B cell (primary cell): Measurements from ENCODE around the gene DHX38. TPM values are rescaled to one million over a fixed set of nuclear protein-coding genes. Genes with fewer than 3 reads are reported as not detected.

Source experiments
- ATAC-seq: fragments of 200-7000 bp; cut with Tn5 transposase; one replicate; pipeline ENCODE4 v1.10.0; 2021; ENCODE audit warnings: low read depth, mild to moderate bottlenecking, moderate number of reproducible peaks, moderate library complexity
- CTCF ChIA-PET: fragments of 350-600 bp; sonication (Branson Sonifier 250); formaldehyde crosslinking; loops from one replicate; lab custom pipeline; 2021; ENCODE audit warnings: antibody characterized with exemption, inconsistent platforms; lab: Charles Lee
- POLR2A ChIA-PET: fragments of 350-600 bp; sonication (Branson Sonifier 250); formaldehyde crosslinking; loops from one replicate; lab custom pipeline; 2021; ENCODE audit warnings: antibody characterized with exemption; lab: Charles Lee
- DNase-seq: peaks from one replicate; pipeline ENCODE4 v3.0.0; 2013
- H2AFZ ChIP-seq: 2 replicates; pipeline ENCODE4 v1.6.1; 2012; ENCODE audit warnings: mild to moderate bottlenecking, low read depth, low read length; ENCODE audit not compliant: insufficient read depth, poor library complexity, severe bottlenecking
- H3K27ac ChIP-seq, 2 donors: 1 replicate in 1 of 2; 2 replicates in 1 of 2; pipeline ENCODE4 v1.5.1; 2012 to 2013; ENCODE audit warnings: low read length in 2 of 2, mild to moderate bottlenecking in 2 of 2, moderate library complexity in 1 of 2
- H3K27me3 ChIP-seq, 4 experiments: fragments of 200-600 bp in 1 of 4; sonication (generic) in 1 of 4; replicated peaks in 1 of 4; 1 replicate in 2 of 4; 2 replicates in 2 of 4; pipeline versions ENCODE4 v1.6.1 to v1.7.0; 2013 to 2016; ENCODE audit warnings: low read length in 3 of 4, mild to moderate bottlenecking in 2 of 4, mixed read lengths in 1 of 4, moderate library complexity in 1 of 4; ENCODE audit not compliant: insufficient read depth in 4 of 4, control insufficient read depth in 3 of 4; ENCODE audit errors: control extremely low read depth in 1 of 4
- H3K36me3 ChIP-seq, 2 experiments: replicated peaks in 1 of 2; 1 replicate in 1 of 2; 2 replicates in 1 of 2; pipeline versions ENCODE4 v1.6.1 to v1.7.1; 2013; ENCODE audit warnings: low read length in 1 of 2; ENCODE audit not compliant: insufficient read depth in 2 of 2, control insufficient read depth in 1 of 2; ENCODE audit errors: control extremely low read depth in 1 of 2, extremely low read depth in 1 of 2
- H3K4me1 ChIP-seq, 2 donors: fragments of 200-600 bp in 1 of 2; sonication (generic) in 1 of 2; 1 replicate in 1 of 2; 2 replicates in 1 of 2; pipeline versions ENCODE4 v1.5.1 to v1.6.1; 2013 to 2017; ENCODE audit warnings: low read length in 2 of 2; ENCODE audit not compliant: control insufficient read depth in 2 of 2, insufficient read depth in 2 of 2
- H3K4me2 ChIP-seq: replicated peaks from 2 replicates; pipeline ENCODE3; 2012; ENCODE audit warnings: mild to moderate bottlenecking, low read depth, low read length; ENCODE audit not compliant: poor library complexity, severe bottlenecking
- H3K4me3 ChIP-seq, 5 experiments: fragments of 200-600 bp in 1 of 5; sonication (generic) in 1 of 5; 1 replicate in 3 of 5; 2 replicates in 2 of 5; pipeline versions ENCODE4 v1.5.1 to v1.7.0; 2011 to 2016; ENCODE audit warnings: low read length in 4 of 5, mild to moderate bottlenecking in 4 of 5, low read depth in 2 of 5, control low read depth in 1 of 5, moderate library complexity in 1 of 5; ENCODE audit not compliant: insufficient read depth in 1 of 5; ENCODE audit errors: control extremely low read depth in 1 of 5, extremely low read depth in 1 of 5
- H3K79me2 ChIP-seq: fragments of 200-600 bp; sonication (generic); one replicate; pipeline ENCODE4 v1.6.0; 2016; ENCODE audit warnings: low read length; ENCODE audit not compliant: control insufficient read depth, insufficient read depth
- H3K9ac ChIP-seq: fragments of 200-600 bp; sonication (generic); 2 replicates; pipeline ENCODE4 v1.6.1; 2017; ENCODE audit warnings: mild to moderate bottlenecking, low read length, moderate library complexity
- H3K9me3 ChIP-seq, 3 donors: one replicate each; pipeline versions ENCODE4 v1.6.1 to v1.7.1; 2013; ENCODE audit warnings: low read length in 2 of 3; ENCODE audit not compliant: control insufficient read depth in 2 of 3, insufficient read depth in 1 of 3; ENCODE audit errors: control extremely low read depth in 1 of 3
- H4K20me1 ChIP-seq: 2 replicates; pipeline ENCODE4 v1.6.0; 2012; ENCODE audit warnings: mild to moderate bottlenecking, low read length; ENCODE audit not compliant: insufficient read depth, control insufficient read depth, poor library complexity, severe bottlenecking
- H3K27ac Mint-ChIP-seq: one replicate; pipeline ENCODE4 v1.8.0; 2021; ENCODE audit warnings: mixed read lengths
- H3K27me3 Mint-ChIP-seq: one replicate; pipeline ENCODE4 v1.8.0; 2021; ENCODE audit warnings: mixed read lengths
- H3K4me1 Mint-ChIP-seq: one replicate; pipeline ENCODE4 v1.8.0; 2021; ENCODE audit warnings: mixed read lengths
- H3K4me3 Mint-ChIP-seq: one replicate; pipeline ENCODE4 v1.8.0; 2021; ENCODE audit warnings: mixed read lengths
- H3K9me3 Mint-ChIP-seq: one replicate; pipeline ENCODE4 v1.8.0; 2022; ENCODE audit warnings: mixed read lengths; ENCODE audit not compliant: insufficient read depth
- EZH2 ChIP-seq: IDR thresholded peaks from 2 replicates; pipeline ENCODE4 v1.6.1; 2012; ENCODE audit warnings: borderline replicate concordance, low read depth, mild to moderate bottlenecking, moderate library complexity, low read length; ENCODE audit not compliant: insufficient read depth, poor library complexity, severe bottlenecking
- WGBS: methylation state at CpG from one replicate; pipeline ENCODE4 v1.1.5; 2013; ENCODE audit warnings: missing lambda C conversion rate; ENCODE audit not compliant: insufficient coverage; 5-methylcytosine and 5-hydroxymethylcytosine counted together
- intact Hi-C: fragments of 100-400 bp; cut with micrococcal nuclease; formaldehyde crosslinking; loops from one replicate; pipeline ENCODE4 v1.10.0; 2022
- polyA plus RNA-seq: library from polyadenylated mRNA; depleted of rRNA; stranded (reverse); fragments of >200 nt; gene quantifications from 2 replicates; pipeline ENCODE4 v1.2.3, GENCODE V29; 2012
- total RNA-seq, 2 donors: library from RNA; stranded (reverse); fragments of 120-200 nt in 1 of 2; gene quantifications; 1 replicate in 1 of 2; 2 replicates in 1 of 2; pipeline versions ENCODE4 v1.2.3 to v1.2.4, GENCODE V29; 2013 to 2022
- TF ChIP-seq, protein P1 (sequence below): fragments of 200-600 bp; IDR thresholded peaks from one replicate; pipeline ENCODE4 v1.8.0; 2022; ENCODE audit warnings: antibody characterized with exemption, mild to moderate bottlenecking

DHX38 gene
- total and polyA plus RNA-seq, 2 donors (not counting 1 experiment from before 2014, with no cell fraction given) = 98.2 to 114 TPM

DNA sequence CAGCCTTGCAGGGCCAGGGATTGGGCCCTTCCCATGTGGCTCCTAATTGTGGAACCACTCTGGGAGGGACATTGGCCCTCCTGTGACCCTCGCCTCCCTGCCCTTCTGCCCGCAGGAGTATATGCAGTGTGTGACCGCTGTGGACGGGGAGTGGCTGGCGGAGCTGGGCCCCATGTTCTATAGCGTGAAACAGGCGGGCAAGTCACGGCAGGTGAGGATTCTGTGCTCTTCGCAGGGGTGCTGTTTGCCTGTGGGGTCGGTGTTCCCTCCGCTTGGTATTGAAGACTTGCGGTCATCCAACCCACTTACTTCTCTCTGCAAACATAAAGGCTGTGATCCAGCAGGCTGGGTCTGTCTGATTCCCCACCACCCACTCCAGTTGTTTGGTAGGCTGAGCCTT lies 15.7 kb downstream of the DHX38 start:
- Histone ChIP-seq H2AFZ (no peak overlapping the region), H3K9ac (no peak overlapping the region), H3K36me3 (peaks cover 0 to 82% of the 10 kb centered on the region in 2 experiments), H3K4me3 (no peak overlapping the region), H3K4me2 (no peak overlapping the region), H3K9me3 (no peaks in the 10 kb centered on the region), H3K27ac (no peak overlapping the region), H4K20me1 (no peaks in the 10 kb centered on the region), H3K27me3 (no peaks in the 10 kb centered on the region), H3K79me2 (no peaks in the 10 kb centered on the region), H3K4me1 (no peaks in the 10 kb centered on the region)
- POLR2A ChIA-PET = no interaction called here
- over 99% methylated on average over 11 of the region's 12 CpGs for WGBS
- ATAC-seq = no peak
- DNase-seq = no peak
- no peaks in the 10 kb centered on the region for H3K27me3 Mint-ChIP-seq
- H3K4me1 Mint-ChIP-seq = no peaks in the 10 kb centered on the region
- H3K4me3 Mint-ChIP-seq = no peak overlapping the region
- intact Hi-C loops = no loop called here
- no peak overlapping the region for H3K27ac Mint-ChIP-seq
- no peaks in the 10 kb centered on the region for H3K9me3 Mint-ChIP-seq
- TF ChIP-seq, protein P1, sequence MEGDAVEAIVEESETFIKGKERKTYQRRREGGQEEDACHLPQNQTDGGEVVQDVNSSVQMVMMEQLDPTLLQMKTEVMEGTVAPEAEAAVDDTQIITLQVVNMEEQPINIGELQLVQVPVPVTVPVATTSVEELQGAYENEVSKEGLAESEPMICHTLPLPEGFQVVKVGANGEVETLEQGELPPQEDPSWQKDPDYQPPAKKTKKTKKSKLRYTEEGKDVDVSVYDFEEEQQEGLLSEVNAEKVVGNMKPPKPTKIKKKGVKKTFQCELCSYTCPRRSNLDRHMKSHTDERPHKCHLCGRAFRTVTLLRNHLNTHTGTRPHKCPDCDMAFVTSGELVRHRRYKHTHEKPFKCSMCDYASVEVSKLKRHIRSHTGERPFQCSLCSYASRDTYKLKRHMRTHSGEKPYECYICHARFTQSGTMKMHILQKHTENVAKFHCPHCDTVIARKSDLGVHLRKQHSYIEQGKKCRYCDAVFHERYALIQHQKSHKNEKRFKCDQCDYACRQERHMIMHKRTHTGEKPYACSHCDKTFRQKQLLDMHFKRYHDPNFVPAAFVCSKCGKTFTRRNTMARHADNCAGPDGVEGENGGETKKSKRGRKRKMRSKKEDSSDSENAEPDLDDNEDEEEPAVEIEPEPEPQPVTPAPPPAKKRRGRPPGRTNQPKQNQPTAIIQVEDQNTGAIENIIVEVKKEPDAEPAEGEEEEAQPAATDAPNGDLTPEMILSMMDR = no peak
- TF ChIP-seq EZH2 = no peak
- CTCF ChIA-PET = no interaction called here

- no peak for TF ChIP-seq EZH2
- TF ChIP-seq, protein P1 = no peak
- H3K9me3 Mint-ChIP-seq = peaks cover 5% of the 10 kb centered on the region
- Histone ChIP-seq H3K27ac (no peak overlapping the region), H3K4me2 (no peak overlapping the region), H3K79me2 (no peaks in the 10 kb centered on the region), H2AFZ (no peak overlapping the region), H3K4me1 (no peaks in the 10 kb centered on the region), H3K27me3 (no peaks in the 10 kb centered on the region), H3K9me3 (no peaks in the 10 kb centered on the region), H3K9ac (no peak overlapping the region), H4K20me1 (no peaks in the 10 kb centered on the region), H3K36me3 (peaks cover 0 to 74% of the 10 kb centered on the region in 2 experiments), H3K4me3 (no peak overlapping the region)
- ATAC-seq (no peak), DNase-seq (no peak)
- no peaks in the 10 kb centered on the region for H3K27me3 Mint-ChIP-seq
- H3K4me1 Mint-ChIP-seq = no peaks in the 10 kb centered on the region
- intact Hi-C loops = no loop called here
- 98% methylated on average over 9 of the region's 12 CpGs for WGBS
- CTCF ChIA-PET = no interaction called here
- H3K27ac Mint-ChIP-seq = no peak overlapping the region
- POLR2A ChIA-PET = no interaction called here
- no peak overlapping the region for H3K4me3 Mint-ChIP-seq
Observed at GRCh38 chr16:72109966-72110530, 16.4 kb downstream of the DHX38 start.
